Amygdala (tissue), 56 donors: Measurements from ENCODE around the gene RAC2.

Source experiments
- DNase-seq, 56 donors: peaks; one replicate each; lab custom pipeline; 2025; lab: John Stamatoyannopoulos, UW

The RAC2 gene

GRCh38 chr22:37194750-37195149 is 49.3 kb downstream of the RAC2 start:
- DNase-seq = no peak

- DNase-seq = peak in 2 of 56 donors; percentile 6 to 42
These were observed 50.4 kb downstream of the RAC2 start for GRCh38 chr22:37193629-37194191.

DNA sequence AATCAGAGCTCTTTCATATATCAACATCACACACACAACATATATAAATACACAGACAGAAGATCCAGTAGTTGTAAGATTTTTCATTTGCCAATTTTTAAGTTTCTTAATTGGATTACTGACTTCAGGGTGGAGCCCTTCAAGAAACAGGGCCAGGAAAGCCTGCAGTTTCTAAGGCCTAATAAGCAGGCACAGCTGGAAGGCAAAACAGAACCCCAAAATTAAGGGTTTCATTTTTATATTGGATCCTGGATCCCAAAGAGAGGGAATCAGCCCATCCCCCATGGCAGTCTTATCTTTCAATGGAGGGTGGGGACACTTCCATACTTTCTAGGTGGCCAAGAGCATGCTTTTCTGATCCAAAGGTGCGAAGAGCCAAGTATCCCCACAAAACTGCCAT is 51.3 kb downstream of the RAC2 start:
- DNase-seq = no peak

DNA sequence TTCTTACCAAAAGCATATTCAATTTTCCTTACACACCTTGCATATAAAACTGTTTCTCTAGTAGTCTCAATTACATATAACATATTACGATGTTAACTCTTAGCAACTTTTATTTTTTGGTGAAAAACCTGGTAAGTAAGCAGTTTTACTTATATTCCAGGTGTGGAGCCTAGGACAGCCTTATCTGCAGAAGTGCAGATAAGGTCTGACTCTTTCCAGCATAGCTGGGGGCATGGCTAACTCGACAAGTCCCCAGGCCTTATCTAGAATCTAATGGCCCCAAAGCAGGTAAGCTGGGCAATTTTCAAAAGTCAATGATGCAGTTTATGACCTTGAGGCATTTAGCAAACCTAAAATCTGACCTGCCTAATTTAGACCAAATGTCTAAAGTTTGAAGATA is 51.9 kb downstream of the RAC2 start:
- DNase-seq = no peak

GRCh38 chr22:37190262-37190780 is 53.7 kb downstream of the RAC2 start:
- DNase-seq = no peak

DNA sequence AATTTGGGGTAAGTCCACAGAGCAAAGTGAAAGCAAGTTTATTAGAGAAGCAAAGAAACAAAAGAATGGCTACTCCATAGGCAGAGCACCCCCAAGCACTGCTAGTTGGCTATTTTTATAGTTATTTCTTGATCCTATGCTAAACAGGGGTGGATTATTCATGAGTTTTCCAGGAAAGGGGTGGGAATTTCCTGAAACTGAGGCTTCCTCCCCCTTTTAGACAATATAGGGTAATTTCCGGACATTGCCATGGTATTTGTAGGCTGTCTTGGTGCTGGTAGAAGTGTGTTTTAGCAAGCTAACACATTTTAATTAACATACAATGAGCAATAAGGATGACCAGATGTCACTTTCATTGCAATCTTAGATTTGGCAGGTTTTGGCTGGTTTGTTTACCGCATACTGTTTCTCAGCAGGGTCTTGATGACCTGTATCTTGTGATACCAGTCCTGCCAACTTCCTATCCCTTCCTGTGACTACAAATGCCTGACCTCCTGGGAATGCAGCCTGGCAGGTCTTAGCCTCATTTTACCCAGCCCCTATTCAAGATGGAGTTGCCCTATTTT is 55.1 kb downstream of the RAC2 start:
- DNase-seq = no peak

DNA sequence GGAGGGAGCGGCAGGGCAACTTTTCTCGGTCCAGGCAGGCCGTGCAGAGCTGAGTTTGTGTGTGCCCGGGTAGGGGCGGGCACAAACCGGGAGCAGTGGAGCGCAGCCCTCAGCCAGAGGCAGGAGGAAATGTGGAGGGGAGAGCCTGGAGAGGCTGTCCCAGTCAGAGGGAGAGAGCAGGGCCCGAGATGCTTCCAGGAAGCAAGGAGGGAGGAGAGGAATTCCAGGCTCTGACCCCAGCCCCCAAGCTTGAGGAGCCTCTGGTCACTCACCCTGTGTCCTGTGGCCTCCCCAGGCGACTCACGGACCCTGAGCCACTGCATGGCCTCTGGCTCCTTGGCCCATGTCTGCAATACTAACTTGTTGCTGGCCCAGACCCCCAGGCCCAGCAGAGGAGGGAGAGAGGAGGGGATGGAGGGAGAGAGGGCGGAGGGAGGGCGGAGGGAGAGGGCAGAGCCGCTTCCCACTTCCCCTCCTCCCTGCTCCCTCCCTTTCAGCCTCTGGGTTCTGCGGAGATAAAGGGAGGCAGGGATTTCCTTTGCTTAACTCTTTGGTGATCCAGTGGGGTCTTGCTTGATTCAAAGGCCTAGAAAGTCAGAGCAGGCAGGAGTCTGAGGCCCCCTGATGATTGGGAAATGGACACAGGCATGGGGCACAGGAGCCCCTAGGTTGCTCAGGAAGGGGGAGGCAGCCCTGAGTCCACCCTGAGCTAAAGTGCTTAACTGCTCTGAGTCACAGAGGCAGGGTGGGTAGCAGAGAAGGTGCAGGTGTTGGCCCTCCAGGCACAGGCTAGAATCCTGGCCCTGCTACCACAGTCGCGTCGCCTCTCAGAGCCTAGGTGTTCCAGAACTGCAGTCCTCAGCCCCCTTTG is 55.9 kb downstream of the RAC2 start, which contains the start of gene C1QTNF6:
C1QTNF6 (minus strand) TSS at position 357 of the 871 bp plus-strand sequence; CDS start at position 323, 34 bp downstream.
- no peak for DNase-seq

- DNase-seq = no peak
These were observed 56.5 kb downstream of the RAC2 start for GRCh38 chr22:37187552-37187890.

DNA sequence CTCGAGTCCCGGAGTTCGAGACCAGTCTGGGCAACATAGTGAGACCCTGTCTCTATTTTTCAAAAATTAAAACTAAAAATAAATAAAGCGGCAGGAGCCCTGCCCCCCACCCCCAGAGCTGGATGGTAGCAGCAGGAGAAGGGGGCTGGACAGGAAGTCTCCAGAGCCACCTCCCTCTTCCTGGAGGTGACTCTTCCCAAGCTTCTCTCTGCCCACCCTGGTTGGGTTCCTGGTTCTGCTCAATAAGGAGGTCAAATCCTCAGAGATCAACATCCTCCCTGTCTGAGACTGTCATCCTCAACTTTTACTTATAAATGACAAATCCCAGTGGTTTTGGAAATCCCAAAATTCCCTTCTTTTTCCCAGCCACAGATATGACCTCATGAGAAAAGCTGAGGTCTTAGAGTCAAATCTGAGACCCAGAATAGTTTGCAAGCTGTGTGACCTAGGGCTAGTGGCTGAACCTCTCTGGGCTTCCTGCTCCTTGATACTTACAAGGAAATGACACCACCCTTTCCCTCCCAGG is 57.0 kb downstream of the RAC2 start:
- DNase-seq = no peak

- peak in 1 of 56 donors; percentile 9 for DNase-seq
These were observed 57.7 kb downstream of the RAC2 start for GRCh38 chr22:37186228-37186996.

DNA sequence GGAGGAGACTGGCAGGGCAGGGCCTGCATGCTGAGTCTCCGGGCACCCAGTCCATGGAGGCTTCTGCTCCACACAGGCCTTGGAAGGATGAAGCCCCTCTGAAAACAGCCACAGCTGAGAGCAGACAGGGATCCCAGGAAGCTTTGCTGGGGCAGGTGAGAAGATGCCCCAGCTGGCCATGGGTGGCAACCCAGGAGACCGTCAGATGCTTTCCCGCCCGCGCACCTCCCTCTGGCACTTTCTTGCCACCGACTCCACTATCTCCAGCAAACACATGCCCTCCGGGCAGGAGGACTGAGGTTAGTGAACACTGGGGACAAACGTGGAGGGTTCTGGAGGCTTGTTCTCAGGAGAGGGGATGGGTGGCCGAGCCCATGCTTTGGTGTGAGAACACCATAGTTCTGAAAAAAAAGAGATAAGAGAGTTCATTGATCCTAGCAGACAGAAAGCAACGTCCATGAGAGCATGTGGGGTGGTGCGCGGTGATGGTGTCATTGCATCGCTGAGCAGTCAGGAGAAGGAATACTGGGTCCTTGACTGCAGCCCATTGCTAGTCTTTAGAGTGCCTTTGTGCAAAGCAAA is 58.3 kb downstream of the RAC2 start:
- DNase-seq = no peak

GRCh38 chr22:37184816-37185541 is 59.1 kb downstream of the RAC2 start:
- DNase-seq = no peak

DNA sequence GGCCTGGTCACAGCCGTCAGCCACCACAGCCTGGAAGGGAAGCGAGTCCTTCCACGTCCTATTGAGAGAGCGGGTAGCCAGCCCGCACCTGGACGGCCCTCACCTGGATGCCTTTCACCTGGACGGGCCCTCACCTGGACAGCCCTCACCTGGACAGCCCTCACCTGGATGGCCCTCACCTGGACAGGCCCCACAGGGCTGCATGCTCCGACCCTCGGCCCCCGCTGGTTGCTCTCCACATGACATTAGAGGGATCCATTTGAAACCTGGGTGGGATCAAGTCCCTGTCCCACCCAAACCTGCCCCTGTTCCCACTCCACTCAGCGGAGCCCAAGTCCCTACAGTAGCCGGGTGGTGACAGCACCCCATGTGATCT is 59.7 kb downstream of the RAC2 start:
- no peak for DNase-seq

DNA sequence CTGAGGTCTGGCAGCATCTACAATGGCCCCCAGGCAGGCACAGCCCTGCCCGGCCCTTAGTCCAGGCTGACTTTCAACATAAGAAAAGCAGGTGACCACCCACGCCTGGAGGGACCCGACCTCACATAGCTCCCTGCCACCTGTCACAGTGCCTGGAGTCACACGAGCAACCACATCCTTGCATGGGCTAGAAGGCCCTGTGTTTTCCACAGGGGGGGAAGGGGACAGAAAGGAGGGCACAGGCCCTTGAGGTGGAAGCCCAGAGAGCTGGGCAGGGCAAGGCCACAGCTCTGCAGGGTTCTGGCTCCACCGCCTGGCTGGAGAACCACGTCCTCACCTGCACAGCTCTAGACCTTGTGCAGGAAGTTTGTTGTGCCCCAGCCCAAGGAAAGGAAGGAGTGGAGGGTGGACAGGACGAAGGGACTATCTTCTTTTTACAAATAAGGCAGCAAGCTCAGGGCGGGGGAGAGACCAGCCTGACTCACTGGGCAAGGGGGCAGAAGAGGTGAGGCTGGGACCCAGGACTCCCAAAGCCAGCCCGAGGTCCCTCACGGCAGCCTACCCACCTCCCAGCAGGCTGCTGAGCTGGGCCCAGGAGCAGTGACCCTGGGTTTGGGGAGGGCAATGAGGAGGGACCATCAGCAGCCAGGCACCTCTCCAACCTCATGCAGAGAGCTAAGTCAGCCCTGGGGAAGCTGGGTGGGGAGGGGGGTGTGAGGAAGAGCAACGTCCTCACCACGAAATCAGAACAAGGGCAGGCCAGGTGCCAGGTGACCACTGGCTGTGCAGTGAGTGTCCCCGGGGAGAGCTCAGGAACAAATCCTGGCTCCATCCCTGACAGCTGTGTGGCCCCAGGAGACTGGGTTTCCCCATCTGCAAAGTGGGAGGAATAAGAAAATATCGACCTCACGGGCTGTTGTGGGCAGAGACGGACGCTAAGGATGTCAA is 60.4 kb downstream of the RAC2 start:
- DNase-seq = no peak

- no peak for DNase-seq
These were observed 61.2 kb downstream of the RAC2 start for GRCh38 chr22:37182949-37183245.

GRCh38 chr22:37182101-37182948 is 61.7 kb downstream of the RAC2 start:
- no peak for DNase-seq

DNA sequence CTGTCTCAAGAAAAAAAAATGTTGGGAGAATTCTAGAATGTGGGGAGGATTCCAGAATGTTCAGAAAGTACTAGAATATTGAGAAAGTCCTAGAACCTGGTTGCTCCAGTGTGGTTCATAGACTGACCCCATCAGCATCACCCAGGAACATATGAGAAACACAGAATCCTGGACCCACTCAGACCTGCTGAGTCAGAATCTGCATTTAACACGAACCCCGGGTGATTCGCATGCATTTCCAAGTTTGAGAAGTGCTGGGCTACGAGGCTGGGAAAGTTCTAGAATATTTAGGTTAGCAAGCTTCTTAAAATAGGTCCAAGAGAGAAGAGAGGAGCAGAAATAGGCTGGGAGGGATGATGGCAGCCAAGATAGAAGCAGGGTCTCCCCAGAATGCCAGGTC is 62.4 kb downstream of the RAC2 start:
- no peak for DNase-seq
